ENCODE measurements around the gene RBBP4. TPM values are rescaled to one million over a fixed set of nuclear protein-coding genes. Genes with fewer than 3 reads are reported as not detected.

RBBP4 gene
- total RNA-seq, 1 donor from 2014 or later, result 186 TPM

DNA sequence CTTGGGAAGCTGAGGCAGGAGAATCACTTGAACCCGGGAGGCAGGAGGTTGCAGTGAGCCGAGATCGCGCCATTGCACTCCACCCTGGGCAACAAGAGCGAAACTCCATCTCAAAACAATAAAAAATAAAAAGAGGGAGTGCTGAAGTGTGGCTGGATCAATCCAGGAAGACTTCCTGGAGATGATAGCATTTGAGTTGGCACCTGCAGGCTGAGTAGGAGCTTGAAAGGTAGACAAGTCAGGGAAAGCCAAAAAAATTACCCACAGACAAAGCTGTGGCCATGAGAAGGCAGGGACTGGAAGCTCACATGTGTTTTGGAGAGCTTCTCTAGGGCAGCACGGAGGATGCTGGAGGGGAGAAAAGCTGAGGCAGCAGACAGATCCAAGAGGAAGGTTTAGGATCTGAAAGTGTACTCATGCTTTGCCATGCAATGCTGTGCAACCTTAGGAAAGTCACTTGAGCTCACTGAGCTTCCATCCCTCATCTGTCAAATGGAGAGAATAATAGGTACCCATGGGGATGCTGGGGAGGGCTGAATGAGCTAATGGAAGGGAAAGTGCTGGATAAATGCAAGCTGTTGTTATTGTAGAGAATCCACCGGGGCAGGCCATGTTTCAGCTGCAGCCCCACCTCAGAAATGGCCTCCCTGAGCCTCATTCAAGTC is 77.5 kb downstream of the RBBP4 start:
- Histone ChIP-seq H3K27me3 (ENCODE audit: insufficient read depth, low read length) (no peaks in the 10 kb centered on the region), H3K4me1 (ENCODE audit: insufficient read depth, low read length) (peaks cover 24% of the 10 kb centered on the region), H3K4me2 (ENCODE audit: low read length) (no peak overlapping the region), H3K9me3 (ENCODE audit: insufficient read depth, low read depth, low read length) (no peaks in the 10 kb centered on the region), H3K79me2 (ENCODE audit: insufficient read depth, low read length) (no peaks in the 10 kb centered on the region), H3K9ac (ENCODE audit: low read length) (no peak overlapping the region), H4K20me1 (ENCODE audit: insufficient read depth, low read length) (no peaks in the 10 kb centered on the region), H3K36me3 (ENCODE audit: insufficient read depth, low read length) (no peaks in the 10 kb centered on the region), H3K27ac (ENCODE audit: low read depth, low read length) (no peak overlapping the region), H3K4me3 (ENCODE audit: insufficient read depth, low read depth, low read length) (no peak overlapping the region), H2AFZ (ENCODE audit: low read depth, low read length) (no peak overlapping the region)
- H3K4me3 Mint-ChIP-seq (ENCODE audit: unreplicated experiment), result no peak overlapping the region
- no peak overlapping the region for H3K27ac Mint-ChIP-seq (ENCODE audit: unreplicated experiment)
- peaks cover 1% of the 10 kb centered on the region for H3K36me3 Mint-ChIP-seq (ENCODE audit: low read depth, unreplicated experiment)
- TF ChIP-seq CTCF (IDR thresholded peaks at IDR 0.05; ENCODE audit: insufficient read depth, low read depth, low read length) (no peak), EZH2 (IDR thresholded peaks at IDR 0.05; ENCODE audit: insufficient read depth, low read length) (no peak)
- peaks cover 25% of the 10 kb centered on the region for H3K4me1 Mint-ChIP-seq (ENCODE audit: low read depth, unreplicated experiment)
- no peaks in the 10 kb centered on the region for H3K27me3 Mint-ChIP-seq (ENCODE audit: low read depth, unreplicated experiment)
- H3K9me3 Mint-ChIP-seq (ENCODE audit: unreplicated experiment), result no peaks in the 10 kb centered on the region
- DNase-seq (ENCODE audit: low read depth) (no peak), FAIRE-seq (no peak)

- H3K36me3 ChIP-seq (ENCODE audit: insufficient read depth, low read length), result no peaks in the 10 kb centered on the region
These were observed 78.4 kb downstream of the RBBP4 start for GRCh38 chr1:32729254-32730046.

More at GRCh38 chr1:32729254-32730046, 78.4 kb downstream of the RBBP4 start:
- no peak overlapping the region for H2AFZ ChIP-seq (ENCODE audit: low read depth, low read length)
- H3K9me3 Mint-ChIP-seq (ENCODE audit: unreplicated experiment), result no peaks in the 10 kb centered on the region
- H3K27me3 ChIP-seq (ENCODE audit: insufficient read depth, low read length), result no peaks in the 10 kb centered on the region
- H4K20me1 ChIP-seq (ENCODE audit: insufficient read depth, low read length), result no peaks in the 10 kb centered on the region
- H3K27ac Mint-ChIP-seq (ENCODE audit: unreplicated experiment), result peak overlapping the region; percentile 1
- DNase-seq (ENCODE audit: low read depth) (no peak), FAIRE-seq (no peak)
- no peaks in the 10 kb centered on the region for H3K79me2 ChIP-seq (ENCODE audit: insufficient read depth, low read length)
- H3K4me1 Mint-ChIP-seq (ENCODE audit: low read depth, unreplicated experiment), result peaks cover 31% of the 10 kb centered on the region
- H3K9ac ChIP-seq (ENCODE audit: low read length), result peak overlapping the region; percentile 35
- TF ChIP-seq CTCF (IDR thresholded peaks at IDR 0.05; ENCODE audit: insufficient read depth, low read depth, low read length) (no peak), EZH2 (IDR thresholded peaks at IDR 0.05; ENCODE audit: insufficient read depth, low read length) (no peak)
- H3K4me1 ChIP-seq (ENCODE audit: insufficient read depth, low read length), result peaks cover 30% of the 10 kb centered on the region
- peak overlapping the region; percentile 34 for H3K27ac ChIP-seq (ENCODE audit: low read depth, low read length)
- peaks cover 1% of the 10 kb centered on the region for H3K36me3 Mint-ChIP-seq (ENCODE audit: low read depth, unreplicated experiment)
- H3K4me3 Mint-ChIP-seq (ENCODE audit: unreplicated experiment), result no peak overlapping the region
- H3K27me3 Mint-ChIP-seq (ENCODE audit: low read depth, unreplicated experiment), result no peaks in the 10 kb centered on the region
- H3K4me2 ChIP-seq (ENCODE audit: low read length), result no peak overlapping the region
- no peaks in the 10 kb centered on the region for H3K9me3 ChIP-seq (ENCODE audit: insufficient read depth, low read depth, low read length)
- no peak overlapping the region for H3K4me3 ChIP-seq (ENCODE audit: insufficient read depth, low read depth, low read length)
